H9 (cell line): ENCODE measurements around the gene AIG1. TPM values are rescaled to one million over a fixed set of nuclear protein-coding genes. Genes with fewer than 3 reads are reported as not detected.

Experiments used
- DNase-seq: peaks from one replicate; pipeline ENCODE4 v3.0.0-alpha.2; 2017
- H2AFZ ChIP-seq: one replicate; pipeline ENCODE4 v1.6.1; 2013; ENCODE audit warnings: mild to moderate bottlenecking, low read length, control low read depth, moderate library complexity
- H2AK5ac ChIP-seq: 2 replicates; pipeline ENCODE4 v1.6.1; 2013; ENCODE audit warnings: low read length, control low read depth, mixed read lengths; ENCODE audit not compliant: insufficient read length
- H2BK120ac ChIP-seq: one replicate; pipeline ENCODE4 v1.6.1; 2013; ENCODE audit warnings: low read depth, mild to moderate bottlenecking, low read length, control low read depth, inconsistent platforms; ENCODE audit not compliant: poor library complexity, severe bottlenecking
- H2BK12ac ChIP-seq: 2 replicates; pipeline ENCODE4 v1.6.1; 2013; ENCODE audit warnings: low read length, control low read depth, mixed read lengths, low read depth; ENCODE audit not compliant: insufficient read length
- H2BK15ac ChIP-seq: 2 replicates; pipeline ENCODE4 v1.6.1; 2013; ENCODE audit warnings: low read depth, low read length, control low read depth
- H2BK20ac ChIP-seq: one replicate; pipeline ENCODE4 v1.6.1; 2013; ENCODE audit warnings: low read depth, mild to moderate bottlenecking, low read length, control low read depth, inconsistent platforms; ENCODE audit not compliant: poor library complexity, severe bottlenecking
- H2BK5ac ChIP-seq: 2 replicates; pipeline ENCODE4 v1.6.1; 2013; ENCODE audit warnings: low read length, control low read depth, mixed read lengths; ENCODE audit not compliant: insufficient read length
- H3K14ac ChIP-seq: 2 replicates; pipeline ENCODE4 v1.6.1; 2013; ENCODE audit warnings: low read length, control low read depth; ENCODE audit not compliant: insufficient read depth
- H3K18ac ChIP-seq: 2 replicates; pipeline ENCODE4 v1.6.1; 2013; ENCODE audit warnings: low read depth, mild to moderate bottlenecking, mixed read lengths, low read length, control low read depth; ENCODE audit not compliant: insufficient read length
- H3K23ac ChIP-seq: 2 replicates; pipeline ENCODE4 v1.6.1; 2013; ENCODE audit warnings: low read length, control low read depth, mixed read lengths, low read depth; ENCODE audit not compliant: insufficient read length
- H3K23me2 ChIP-seq: 2 replicates; pipeline ENCODE4 v1.6.1; 2013; ENCODE audit warnings: low read depth, mild to moderate bottlenecking, mixed read lengths, low read length, control low read depth; ENCODE audit not compliant: insufficient read length, poor library complexity, severe bottlenecking
- H3K27ac ChIP-seq: 2 replicates; pipeline ENCODE4 v1.5.1; 2013; ENCODE audit warnings: low read length, control low read depth, mixed read lengths, low read depth; ENCODE audit not compliant: insufficient read length
- H3K27me3 ChIP-seq: 2 replicates; pipeline ENCODE4 v1.6.1; 2013; ENCODE audit warnings: low read length, control low read depth, inconsistent platforms; ENCODE audit not compliant: insufficient read depth
- H3K4ac ChIP-seq: 2 replicates; pipeline ENCODE4 v1.6.1; 2013; ENCODE audit warnings: low read depth, mild to moderate bottlenecking, control low read depth, inconsistent platforms, low read length, moderate library complexity
- H3K4me1 ChIP-seq: 2 replicates; pipeline ENCODE4 v1.6.1; 2013; ENCODE audit warnings: low read length, control low read depth, inconsistent platforms; ENCODE audit not compliant: insufficient read depth
- H3K4me2 ChIP-seq: 2 replicates; pipeline ENCODE4 v1.6.1; 2013; ENCODE audit warnings: low read length, control low read depth, mixed read lengths; ENCODE audit not compliant: insufficient read length, insufficient read depth
- H3K56ac ChIP-seq: 2 replicates; pipeline ENCODE4 v1.6.1; 2013; ENCODE audit warnings: low read depth, mild to moderate bottlenecking, mixed read lengths, low read length, control low read depth; ENCODE audit not compliant: insufficient read length
- H3K79me1 ChIP-seq: 2 replicates; pipeline ENCODE4 v1.6.1; 2013; ENCODE audit warnings: low read depth, mild to moderate bottlenecking, moderate library complexity, low read length, control low read depth, inconsistent platforms; ENCODE audit not compliant: insufficient read depth, poor library complexity, severe bottlenecking
- H3K79me2 ChIP-seq: 2 replicates; pipeline ENCODE4 v1.6.1; 2013; ENCODE audit warnings: low read length, control low read depth, inconsistent platforms; ENCODE audit not compliant: insufficient read depth
- H3K9ac ChIP-seq: 2 replicates; pipeline ENCODE4 v1.6.1; 2013; ENCODE audit warnings: low read length, control low read depth, mixed read lengths; ENCODE audit not compliant: insufficient read length; ENCODE audit errors: extremely low read depth
- H3K9me3 ChIP-seq: one replicate; pipeline ENCODE4 v1.6.1; 2013; ENCODE audit warnings: low read depth, low read length, inconsistent platforms; ENCODE audit not compliant: control insufficient read depth
- H3T11ph ChIP-seq: one replicate; pipeline ENCODE4 v1.6.1; 2013; ENCODE audit warnings: mild to moderate bottlenecking, low read length, control low read depth, inconsistent platforms
- H4K20me1 ChIP-seq: one replicate; pipeline ENCODE4 v1.6.1; 2013; ENCODE audit not compliant: control insufficient read depth, insufficient read length, insufficient read depth
- H4K5ac ChIP-seq: 2 replicates; pipeline ENCODE4 v1.6.1; 2013; ENCODE audit warnings: low read depth, mild to moderate bottlenecking, mixed read lengths, low read length, control low read depth; ENCODE audit not compliant: insufficient read length
- H4K8ac ChIP-seq: replicated peaks from 2 replicates; pipeline ENCODE4 v1.6.1; 2013; ENCODE audit warnings: low read length, control low read depth, mixed read lengths, low read depth; ENCODE audit not compliant: insufficient read length
- H4K91ac ChIP-seq: 2 replicates; pipeline ENCODE4 v1.6.1; 2013; ENCODE audit warnings: low read depth, mild to moderate bottlenecking, moderate library complexity, mixed read lengths, low read length, control low read depth; ENCODE audit not compliant: insufficient read length
- H3K27ac Mint-ChIP-seq, 3 experiments: 2 replicates in 2 of 3; 3 replicates in 1 of 3; pipeline ENCODE4 v1.8.0; 2020 to 2021; ENCODE audit warnings: mixed read lengths in 3 of 3, mild to moderate bottlenecking in 1 of 3, moderate library complexity in 1 of 3
- H3K27me3 Mint-ChIP-seq: 2 replicates; pipeline ENCODE4 v1.8.0; 2021; ENCODE audit warnings: low read depth, mild to moderate bottlenecking, moderate library complexity, mixed read lengths
- H3K36me3 Mint-ChIP-seq, 3 experiments: 2 replicates in 2 of 3; 3 replicates in 1 of 3; pipeline ENCODE4 v1.8.0; 2020 to 2021; ENCODE audit warnings: low read depth in 3 of 3, mixed read lengths in 3 of 3; ENCODE audit not compliant: insufficient read depth in 1 of 3
- H3K4me1 Mint-ChIP-seq, 2 experiments: 2 replicates each; pipeline ENCODE4 v1.8.0; 2020; ENCODE audit warnings: mixed read lengths in 2 of 2
- H3K4me3 Mint-ChIP-seq, 2 experiments: 2 replicates in 1 of 2; 3 replicates in 1 of 2; pipeline ENCODE4 v1.8.0; 2020 to 2021; ENCODE audit warnings: mild to moderate bottlenecking in 2 of 2, mixed read lengths in 2 of 2, moderate library complexity in 1 of 2
- H3K9me3 Mint-ChIP-seq, 2 experiments: 2 replicates in 1 of 2; 3 replicates in 1 of 2; pipeline ENCODE4 v1.8.0; 2020; ENCODE audit warnings: mild to moderate bottlenecking in 2 of 2, mixed read lengths in 2 of 2, moderate library complexity in 1 of 2
- CTCF ChIP-seq: fragments of 200-600 bp; sonication (generic); conservative IDR thresholded peaks from 3 replicates; pipeline ENCODE4 v1.8.0; 2021; ENCODE audit warnings: antibody characterized with exemption, mild to moderate bottlenecking
- WGBS: extraction: QIAGEN DNeasy Blood & Tissue Kit; methylation state at CpG from one replicate; pipeline ENCODE4 v1.1.7; 2013; ENCODE audit warnings: missing lambda C conversion rate, low lambda C conversion rate, mixed read lengths; ENCODE audit not compliant: insufficient read length; ENCODE audit errors: extremely low coverage; 5-methylcytosine and 5-hydroxymethylcytosine counted together
- total RNA-seq: library from RNA; stranded (reverse); gene quantifications from 2 replicates; pipeline ENCODE4 v1.2.1, GENCODE V29; 2021

Gene AIG1
- total RNA-seq, 1 experiment from 2014 or later: 44.6 TPM

- Histone ChIP-seq H3K14ac (0 out of 2 replicates have a peak overlapping the region, but pooled peaks have one; percentile 63), H4K20me1 (no peaks in the 10 kb centered on the region), H3K23ac (no peak overlapping the region), H4K5ac (no peak overlapping the region), H3K4ac (no peak overlapping the region), H3K4me2 (no peak overlapping the region), H2BK15ac (no peak overlapping the region), H2BK5ac (no peak overlapping the region), H4K91ac (no peak overlapping the region), H3K9ac (no peak overlapping the region), H2BK20ac (no peak overlapping the region), H3K18ac (no peak overlapping the region), H3K79me2 (no peaks in the 10 kb centered on the region), H3K79me1 (no peaks in the 10 kb centered on the region), H2AFZ (no peak overlapping the region), H2AK5ac (no peak overlapping the region), H3K56ac (no peak overlapping the region), H4K8ac (no peak overlapping the region), H3K27me3 (no peaks in the 10 kb centered on the region), H3K4me1 (no peaks in the 10 kb centered on the region), H2BK12ac (no peak overlapping the region), H2BK120ac (no peak overlapping the region), H3K9me3 (no peaks in the 10 kb centered on the region), H3T11ph (no peak overlapping the region), H3K23me2 (no peaks in the 10 kb centered on the region), H3K27ac (no peak overlapping the region)
- H3K27me3 Mint-ChIP-seq: no peaks in the 10 kb centered on the region
- DNase-seq: peak; percentile 38
- no peak overlapping the region for H3K4me3 Mint-ChIP-seq
- no CpG with 5 or more reads among the region's 16 CpGs for WGBS
- peaks cover 18% of the 10 kb centered on the region in 2 experiments for H3K4me1 Mint-ChIP-seq
- TF ChIP-seq CTCF: no peak
- no peaks in the 10 kb centered on the region for H3K9me3 Mint-ChIP-seq
- no peaks in the 10 kb centered on the region; a peak in 1 of 7 replicates for H3K36me3 Mint-ChIP-seq
- H3K27ac Mint-ChIP-seq: no peak overlapping the region; a peak in 1 of 7 replicates
Measured at GRCh38 chr6:143236151-143236798, 175.6 kb downstream of the AIG1 start.
